Nephron (organoid): Measurements from ENCODE around the gene VCY.
"Not testable (repeated sequence)": the region's sequence is repeated elsewhere in the genome, so short reads cannot be mapped to it uniquely, and the experiment has no call there.

Source experiments
- H3K27ac Mint-ChIP-seq, 3 experiments: 2 replicates each; pipeline ENCODE4 v1.8.0; 2020; ENCODE audit warnings: mixed read lengths in 3 of 3, mild to moderate bottlenecking in 2 of 3, moderate library complexity in 1 of 3
- H3K27me3 Mint-ChIP-seq: 2 replicates; pipeline ENCODE4 v1.8.0; 2021; ENCODE audit warnings: low read depth, mild to moderate bottlenecking, moderate library complexity, mixed read lengths
- H3K36me3 Mint-ChIP-seq: 2 replicates; pipeline ENCODE4 v1.8.0; 2020; ENCODE audit warnings: low read depth, mixed read lengths
- H3K4me1 Mint-ChIP-seq: 2 replicates; pipeline ENCODE4 v1.8.0; 2020; ENCODE audit warnings: mixed read lengths
- H3K4me3 Mint-ChIP-seq, 3 experiments: 2 replicates each; pipeline ENCODE4 v1.8.0; 2020; ENCODE audit warnings: mild to moderate bottlenecking in 3 of 3, mixed read lengths in 3 of 3, moderate library complexity in 2 of 3
- H3K9me3 Mint-ChIP-seq: 2 replicates; pipeline ENCODE4 v1.8.0; 2020; ENCODE audit warnings: mixed read lengths

VCY gene

GRCh38 chrY:13986373-13986772 lies at the start of gene VCY:
Gene VCY (minus strand): TSS chrY:13986473. CDS start chrY:13986440, 33 bp downstream.
- not testable (repeated sequence) for H3K4me3 Mint-ChIP-seq, H3K9me3 Mint-ChIP-seq, H3K4me1 Mint-ChIP-seq, H3K36me3 Mint-ChIP-seq, H3K27ac Mint-ChIP-seq, H3K27me3 Mint-ChIP-seq

- not testable (repeated sequence) for H3K4me1 Mint-ChIP-seq, H3K4me3 Mint-ChIP-seq, H3K27ac Mint-ChIP-seq, H3K9me3 Mint-ChIP-seq, H3K36me3 Mint-ChIP-seq, H3K27me3 Mint-ChIP-seq
Observed at GRCh38 chrY:14030395-14030794, 44.1 kb upstream of the VCY start.

GRCh38 chrY:14011916-14012315 lies 25.6 kb upstream of the VCY start:
- H3K4me3 Mint-ChIP-seq, H3K27ac Mint-ChIP-seq, H3K4me1 Mint-ChIP-seq, H3K27me3 Mint-ChIP-seq, H3K36me3 Mint-ChIP-seq, H3K9me3 Mint-ChIP-seq: not testable (repeated sequence)

DNA sequence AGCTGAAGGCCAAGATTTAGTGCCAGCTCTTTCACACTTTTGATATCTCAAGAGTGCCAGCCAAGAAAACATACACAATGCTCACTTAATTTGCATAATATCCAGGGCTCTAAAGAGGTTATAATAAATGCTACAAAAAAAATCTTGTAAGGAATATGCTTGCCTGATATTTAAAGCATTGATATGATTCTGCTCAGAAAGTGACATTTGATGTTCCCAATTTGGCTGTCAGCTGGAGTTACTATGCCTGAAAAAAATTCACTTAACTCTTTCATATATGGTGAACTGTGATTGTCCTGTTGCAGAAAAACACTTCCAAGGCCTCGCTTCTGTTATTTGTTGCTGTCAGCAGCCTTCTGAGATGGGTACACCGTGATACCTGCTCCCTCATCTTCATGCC lies 43.9 kb downstream of the VCY start:
- H3K36me3 Mint-ChIP-seq, H3K27me3 Mint-ChIP-seq, H3K27ac Mint-ChIP-seq, H3K9me3 Mint-ChIP-seq, H3K4me1 Mint-ChIP-seq, H3K4me3 Mint-ChIP-seq: not testable (repeated sequence)
